NB4 (cell line): ENCODE results near the gene DPYD.

Experiments used
- CTCF ChIP-seq: IDR thresholded peaks from one replicate; pipeline ENCODE4 v1.5.1; 2012; ENCODE audit warnings: low read depth, low read length
- POLR2A ChIP-seq: IDR thresholded peaks from 2 replicates; pipeline ENCODE4 v1.6.1; 2011; ENCODE audit warnings: mild to moderate bottlenecking; ENCODE audit not compliant: insufficient read length; ENCODE audit errors: extremely low read depth
- TF ChIP-seq, protein P1 (sequence below): IDR thresholded peaks from 2 replicates; pipeline ENCODE4 v1.6.1; 2011; ENCODE audit warnings: low read depth, low read length

- TF ChIP-seq CTCF (no peak), POLR2A (no peak)
- TF ChIP-seq, protein P1, sequence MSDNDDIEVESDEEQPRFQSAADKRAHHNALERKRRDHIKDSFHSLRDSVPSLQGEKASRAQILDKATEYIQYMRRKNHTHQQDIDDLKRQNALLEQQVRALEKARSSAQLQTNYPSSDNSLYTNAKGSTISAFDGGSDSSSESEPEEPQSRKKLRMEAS, result no peak
Measured at GRCh38 chr1:97529600-97529999, 391.2 kb downstream of the DPYD start.
